HepG2 (cell line): ENCODE results near the gene GPATCH3. TPM values are rescaled to one million over a fixed set of nuclear protein-coding genes. Genes with fewer than 3 reads are reported as not detected.

Experiments
- CERS6 ChIP-seq: sonication (generic); formaldehyde crosslinking; IDR thresholded peaks from 2 replicates; pipeline ENCODE4 v1.5.0; 2020; ENCODE audit warnings: missing genetic modification reagents
- CREBL2 ChIP-seq: sonication (generic); formaldehyde crosslinking; IDR thresholded peaks from 2 replicates; pipeline ENCODE4 v1.8.1; 2023; ENCODE audit warnings: missing genetic modification reagents, mild to moderate bottlenecking, borderline replicate concordance
- CSRNP2 ChIP-seq: sonication (generic); formaldehyde crosslinking; conservative IDR thresholded peaks from 2 replicates; pipeline ENCODE4 v1.8.0; 2022; ENCODE audit warnings: low read depth, missing genetic modification reagents
- IKZF5 ChIP-seq: IDR thresholded peaks from 2 replicates; pipeline ENCODE4 v1.6.1; 2018; ENCODE audit warnings: missing genetic modification reagents, mild to moderate bottlenecking, missing compliant biosample characterization
- MLX ChIP-seq: IDR thresholded peaks from 2 replicates; pipeline ENCODE4 v1.6.1; 2016
- MNT ChIP-seq: fragments of 450-650 bp; IDR thresholded peaks from 2 replicates; pipeline ENCODE4 v1.6.1; 2016
- PAWR ChIP-seq: sonication (generic); formaldehyde crosslinking; IDR thresholded peaks from 2 replicates; pipeline ENCODE4 v1.4.0; 2020; ENCODE audit warnings: missing genetic modification reagents, mild to moderate bottlenecking, borderline replicate concordance
- PHF5A ChIP-seq: IDR thresholded peaks from one replicate; pipeline ENCODE4 v1.6.1; 2018; ENCODE audit warnings: low read depth, missing genetic modification reagents; ENCODE audit not compliant: unreplicated experiment
- SRSF1 ChIP-seq: fragments of 200-400 bp; formaldehyde crosslinking; optimal IDR thresholded peaks from 2 replicates; pipeline ENCODE3; 2017; ENCODE audit warnings: mild to moderate bottlenecking, low read depth, low read length, moderate library complexity
- ZBTB7B ChIP-seq: sonication (generic); formaldehyde crosslinking; IDR thresholded peaks from 2 replicates; pipeline ENCODE4 v1.4.0; 2020; ENCODE audit warnings: missing genetic modification reagents
- ZFY ChIP-seq: sonication (generic); formaldehyde crosslinking; IDR thresholded peaks from 2 replicates; pipeline ENCODE4 v1.4.0; 2020; ENCODE audit warnings: missing genetic modification reagents
- ZMYM3 ChIP-seq: sonication (generic); formaldehyde crosslinking; IDR thresholded peaks from 2 replicates; pipeline ENCODE4 v1.5.1; 2020; ENCODE audit warnings: mild to moderate bottlenecking, missing genetic modification reagents
- ZNF451 ChIP-seq: sonication (generic); formaldehyde crosslinking; IDR thresholded peaks from 2 replicates; pipeline ENCODE4 v1.5.0; 2020; ENCODE audit warnings: mild to moderate bottlenecking, missing genetic modification reagents
- ZNF557 ChIP-seq: sonication (generic); formaldehyde crosslinking; IDR thresholded peaks from 2 replicates; pipeline ENCODE4 v1.4.0; 2020; ENCODE audit warnings: missing genetic modification reagents
- ZNF605 ChIP-seq: sonication (generic); formaldehyde crosslinking; IDR thresholded peaks from 2 replicates; pipeline ENCODE4 v1.8.0; 2022; ENCODE audit warnings: mild to moderate bottlenecking, missing genetic modification reagents
- ZNF670 ChIP-seq: sonication (generic); formaldehyde crosslinking; IDR thresholded peaks from 2 replicates; pipeline ENCODE4 v1.8.0; 2022; ENCODE audit warnings: mild to moderate bottlenecking, missing genetic modification reagents, borderline replicate concordance
- ZNF75D ChIP-seq: sonication (generic); formaldehyde crosslinking; IDR thresholded peaks from 2 replicates; pipeline ENCODE4 v1.8.1; 2023; ENCODE audit warnings: missing genetic modification reagents, mild to moderate bottlenecking, borderline replicate concordance
- ZNF775 ChIP-seq: sonication (generic); formaldehyde crosslinking; IDR thresholded peaks from 2 replicates; pipeline ENCODE4 v1.4.0; 2020; ENCODE audit warnings: missing genetic modification reagents, mild to moderate bottlenecking, moderate library complexity, borderline replicate concordance
- ZNF777 ChIP-seq: sonication (generic); formaldehyde crosslinking; IDR thresholded peaks from 2 replicates; pipeline ENCODE4 v1.4.0; 2020; ENCODE audit warnings: missing genetic modification reagents
- polyA plus RNA-seq, 8 experiments: library from polyadenylated mRNA; depleted of rRNA in 3 of 8; stranded (reverse) in 7 of 8; unstranded in 1 of 8; fragments of >200 nt; fragmentation: Illumina TruSeq in 4 of 8; extraction: Trizol in 4 of 8; gene quantifications; 2 replicates each; pipeline versions ENCODE4 v1.2.1 to v1.2.3, GENCODE V29; 2011 to 2016; ENCODE audit warnings: low read depth in 4 of 8, missing spikeins in 1 of 8, mixed read lengths in 1 of 8; ENCODE audit not compliant: insufficient read depth in 1 of 8
- total RNA-seq, 5 experiments: library from RNA; depleted of rRNA; stranded (reverse); fragments of >200 nt; fragmentation: Illumina TruSeq; extraction: Trizol; gene quantifications; 2 replicates each; pipeline ENCODE4 v1.2.3, GENCODE V29; 2016; ENCODE audit warnings: low read depth in 1 of 5
- TF ChIP-seq, protein P1 (sequence below): sonication (generic); formaldehyde crosslinking; conservative IDR thresholded peaks from 2 replicates; pipeline ENCODE4 v1.8.0; 2022; ENCODE audit warnings: mild to moderate bottlenecking, moderate library complexity, missing genetic modification reagents

GPATCH3 gene
- total and polyA plus RNA-seq, 2 of the 13 experiments (the other 11 are each of a cell fraction or from before 2014, with no cell fraction given), result 8.3 to 11.0 TPM

DNA sequence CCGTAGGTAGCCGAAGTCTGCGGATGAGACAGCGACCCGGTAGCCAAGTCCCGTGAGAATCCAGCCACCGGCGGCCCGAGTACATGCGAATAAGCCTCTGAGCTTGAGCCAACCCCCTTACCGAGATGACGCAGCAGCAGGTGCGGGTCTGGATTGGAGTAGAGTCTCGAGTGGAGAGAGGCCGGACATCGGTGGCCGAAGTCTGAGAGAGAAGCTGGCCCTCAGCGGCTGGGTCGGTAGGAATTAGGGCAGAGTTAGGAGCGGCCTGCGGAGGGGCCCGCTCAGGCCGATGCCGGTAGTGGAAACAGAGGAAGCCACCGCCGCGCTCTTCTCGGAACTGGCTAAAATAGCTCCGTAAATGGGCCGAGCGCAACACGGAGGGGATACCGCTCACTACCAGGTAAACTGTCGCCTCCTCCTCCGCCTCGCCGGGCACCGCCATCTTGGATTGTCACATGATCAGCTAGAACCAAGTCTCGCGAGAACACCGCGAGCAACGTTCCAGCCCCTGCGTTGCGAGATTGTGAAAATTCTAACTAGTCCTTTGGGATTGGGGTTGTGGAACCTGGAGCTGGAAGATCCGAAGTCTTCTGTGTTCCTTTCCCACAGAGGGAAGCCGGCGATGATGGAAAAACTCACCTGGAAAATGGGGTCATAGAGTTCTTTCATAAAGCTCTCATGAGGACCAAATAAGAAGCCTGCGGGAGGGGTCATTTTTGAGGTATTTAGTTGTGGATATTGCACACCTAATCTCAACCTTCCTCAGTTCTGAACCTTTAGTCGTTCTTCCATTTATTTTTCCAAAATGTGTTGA lies at the start of gene GPATCH3 (continued):
- no peak for TF ChIP-seq CSRNP2 (CRISPR knock-in tag)
- TF ChIP-seq ZBTB7B (CRISPR knock-in tag), result peak; percentile 12; the same call in 1 of the 2 replicates
- TF ChIP-seq ZNF451, result no peak
- no peak for TF ChIP-seq PHF5A
- no peak for TF ChIP-seq CREBL2 (CRISPR knock-in tag)
- TF ChIP-seq CERS6 (CRISPR knock-in tag), result no peak
- no peak for TF ChIP-seq MNT
- peak; percentile 27; the same call in 1 of the 2 replicates for TF ChIP-seq ZMYM3 (CRISPR knock-in tag)
- TF ChIP-seq, protein P1, sequence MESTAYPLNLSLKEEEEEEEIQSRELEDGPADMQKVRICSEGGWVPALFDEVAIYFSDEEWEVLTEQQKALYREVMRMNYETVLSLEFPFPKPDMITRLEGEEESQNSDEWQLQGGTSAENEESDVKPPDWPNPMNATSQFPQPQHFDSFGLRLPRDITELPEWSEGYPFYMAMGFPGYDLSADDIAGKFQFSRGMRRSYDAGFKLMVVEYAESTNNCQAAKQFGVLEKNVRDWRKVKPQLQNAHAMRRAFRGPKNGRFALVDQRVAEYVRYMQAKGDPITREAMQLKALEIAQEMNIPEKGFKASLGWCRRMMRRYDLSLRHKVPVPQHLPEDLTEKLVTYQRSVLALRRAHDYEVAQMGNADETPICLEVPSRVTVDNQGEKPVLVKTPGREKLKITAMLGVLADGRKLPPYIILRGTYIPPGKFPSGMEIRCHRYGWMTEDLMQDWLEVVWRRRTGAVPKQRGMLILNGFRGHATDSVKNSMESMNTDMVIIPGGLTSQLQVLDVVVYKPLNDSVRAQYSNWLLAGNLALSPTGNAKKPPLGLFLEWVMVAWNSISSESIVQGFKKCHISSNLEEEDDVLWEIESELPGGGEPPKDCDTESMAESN, result peak; percentile 68
- TF ChIP-seq ZNF777, result no peak
- TF ChIP-seq ZNF605 (CRISPR knock-in tag), result peak; percentile 76
- no peak for TF ChIP-seq ZNF775 (CRISPR knock-in tag)
- no peak for TF ChIP-seq ZNF75D (CRISPR knock-in tag)
- 0 out of 2 replicates have a peak, but pooled peaks have one; percentile 53 for TF ChIP-seq ZNF670 (CRISPR knock-in tag)
- TF ChIP-seq ZFY, result peak; percentile 89
- TF ChIP-seq MLX (CRISPR knock-in tag), result peak; percentile 63; the same call in 1 of the 2 replicates
- no peak for TF ChIP-seq PAWR (CRISPR knock-in tag)
- no peak for TF ChIP-seq SRSF1
- no peak for TF ChIP-seq ZNF557 (CRISPR knock-in tag)
- TF ChIP-seq IKZF5, result peak; percentile 63; the same call in 1 of the 2 replicates
